ENCODE results near the gene TSPAN18. TPM values are rescaled to one million over a fixed set of nuclear protein-coding genes. Genes with fewer than 3 reads are reported as not detected.

Gene TSPAN18
- total RNA-seq, 1 experiment from 2014 or later: 21.3 TPM

GRCh38 chr11:44819346-44819745 lies 92.6 kb downstream of the TSPAN18 start:
- no peak for TF ChIP-seq REST (IDR thresholded peaks at IDR 0.05; ENCODE audit: insufficient read depth in 1 of 2, low read depth in 2 of 2, low read length in 1 of 2)
- no peak for TF ChIP-seq TCF7L2 (IDR thresholded peaks at IDR 0.05; ENCODE audit: low read depth, low read length)
- TF ChIP-seq CTCF (IDR thresholded peaks at IDR 0.05): no peak
- no peak for TF ChIP-seq POLR2AphosphoS5 (IDR thresholded peaks at IDR 0.05; ENCODE audit: low read depth, low read length)
- in situ Hi-C loops (cut with HindIII; ENCODE audit: low pct_unique_long_range_greater_than_20kb, low sequenced_read_pairs) (no loop called here), intact Hi-C loops (cut with micrococcal nuclease; ENCODE audit: unreplicated experiment) (no loop called here)
- Histone ChIP-seq H3K4me3 (ENCODE audit: low read depth in 2 of 2, low read length in 2 of 2) (no peak overlapping the region), H3K27me3 (ENCODE audit: control insufficient read depth, insufficient read depth, low read length) (no peaks in the 10 kb centered on the region), H3K4me1 (ENCODE audit: control insufficient read depth, insufficient read depth, low read length) (no peaks in the 10 kb centered on the region), H3K27ac (ENCODE audit: low read length) (no peak overlapping the region), H3K9me3 (ENCODE audit: control insufficient read depth, insufficient read depth, low read depth, low read length) (no peaks in the 10 kb centered on the region), H3K36me3 (ENCODE audit: control insufficient read depth, insufficient read depth, low read length) (no peaks in the 10 kb centered on the region)
- no peak for ATAC-seq
- CTCF ChIA-PET: no interaction called here
- POLR2A ChIA-PET: no interaction called here
- BruUV-seq (replicated peaks): no TSS peak
- no peak for DNase-seq (ENCODE audit: low read depth, low spot score)

GRCh38 chr11:44822369-44822768 lies 95.6 kb downstream of the TSPAN18 start:
- DNase-seq (ENCODE audit: low read depth, low spot score): no peak
- no peaks in the 10 kb centered on the region for H3K36me3 ChIP-seq (ENCODE audit: control insufficient read depth, insufficient read depth, low read length)
- no peaks in the 10 kb centered on the region for H3K27me3 ChIP-seq (ENCODE audit: control insufficient read depth, insufficient read depth, low read length)
- H3K9me3 ChIP-seq (ENCODE audit: control insufficient read depth, insufficient read depth, low read depth, low read length): no peaks in the 10 kb centered on the region
- no peaks in the 10 kb centered on the region for H3K4me1 ChIP-seq (ENCODE audit: control insufficient read depth, insufficient read depth, low read length)
- TF ChIP-seq CTCF (IDR thresholded peaks at IDR 0.05) (no peak), REST (IDR thresholded peaks at IDR 0.05; ENCODE audit: insufficient read depth in 1 of 2, low read depth in 2 of 2, low read length in 1 of 2) (no peak), TCF7L2 (IDR thresholded peaks at IDR 0.05; ENCODE audit: low read depth, low read length) (no peak), POLR2AphosphoS5 (IDR thresholded peaks at IDR 0.05; ENCODE audit: low read depth, low read length) (no peak), SIN3A (IDR thresholded peaks at IDR 0.05; ENCODE audit: borderline replicate concordance, insufficient read depth, low read depth, low read length) (no peak)
- in situ Hi-C loops (cut with HindIII; ENCODE audit: low pct_unique_long_range_greater_than_20kb, low sequenced_read_pairs): no loop called here
- intact Hi-C loops (cut with micrococcal nuclease; ENCODE audit: unreplicated experiment): no loop called here
- ATAC-seq: no peak
- no TSS peak for BruUV-seq (replicated peaks)
- H3K27ac ChIP-seq (ENCODE audit: low read length): no peak overlapping the region
- H3K4me3 ChIP-seq (ENCODE audit: low read depth in 2 of 2, low read length in 2 of 2): no peak overlapping the region
- CTCF ChIA-PET: no interaction called here
- POLR2A ChIA-PET: no interaction called here

Measured in Panc1 (cell line).